D721Med (cell line): ENCODE results near the gene GRIN3B.
A peak's percentile ranks its signal among the peaks of the same experiment; 100 is the strongest.
"Not testable (repeated sequence)": the region's sequence is repeated elsewhere in the genome, so short reads cannot be mapped to it uniquely, and the experiment has no call there.

Experiments used
- DNase-seq: peaks from one replicate; pipeline ENCODE4 v3.0.0; 2011; ENCODE audit warnings: low spot score; ENCODE audit not compliant: insufficient read length
- FAIRE-seq: peaks from 2 replicates; lab custom pipeline; 2011; peaks lifted over from hg19 to GRCh38; lab: Jason Lieb, UNC
- TF ChIP-seq, protein P1 (sequence below): IDR thresholded peaks from 2 replicates; pipeline ENCODE4 v1.5.1; 2012; ENCODE audit warnings: mild to moderate bottlenecking, control low read depth; ENCODE audit not compliant: insufficient read depth; ENCODE audit errors: missing control alignments

GRIN3B gene

DNA sequence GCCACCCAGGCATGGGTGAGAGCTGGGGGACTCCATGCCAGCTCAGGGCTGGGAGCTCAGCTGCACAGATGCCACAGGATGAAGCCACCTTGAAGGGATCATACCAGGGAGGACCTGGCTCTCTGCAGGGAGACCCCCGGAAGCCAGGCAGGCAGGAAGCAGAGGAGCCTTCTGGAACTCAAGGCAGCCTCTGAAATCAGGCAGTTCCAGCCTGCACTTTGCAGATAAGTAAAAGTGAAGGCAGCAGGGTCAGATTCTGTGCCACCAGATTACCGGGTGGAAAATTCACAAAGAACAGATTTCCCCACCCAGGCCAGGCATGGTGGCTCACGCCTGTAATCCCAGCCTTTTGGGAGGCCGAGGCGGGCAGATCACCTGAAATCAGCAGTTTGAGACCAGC is 18.2 kb downstream of the GRIN3B start:
- no peak for DNase-seq
- no peak for FAIRE-seq
- TF ChIP-seq, protein P1, sequence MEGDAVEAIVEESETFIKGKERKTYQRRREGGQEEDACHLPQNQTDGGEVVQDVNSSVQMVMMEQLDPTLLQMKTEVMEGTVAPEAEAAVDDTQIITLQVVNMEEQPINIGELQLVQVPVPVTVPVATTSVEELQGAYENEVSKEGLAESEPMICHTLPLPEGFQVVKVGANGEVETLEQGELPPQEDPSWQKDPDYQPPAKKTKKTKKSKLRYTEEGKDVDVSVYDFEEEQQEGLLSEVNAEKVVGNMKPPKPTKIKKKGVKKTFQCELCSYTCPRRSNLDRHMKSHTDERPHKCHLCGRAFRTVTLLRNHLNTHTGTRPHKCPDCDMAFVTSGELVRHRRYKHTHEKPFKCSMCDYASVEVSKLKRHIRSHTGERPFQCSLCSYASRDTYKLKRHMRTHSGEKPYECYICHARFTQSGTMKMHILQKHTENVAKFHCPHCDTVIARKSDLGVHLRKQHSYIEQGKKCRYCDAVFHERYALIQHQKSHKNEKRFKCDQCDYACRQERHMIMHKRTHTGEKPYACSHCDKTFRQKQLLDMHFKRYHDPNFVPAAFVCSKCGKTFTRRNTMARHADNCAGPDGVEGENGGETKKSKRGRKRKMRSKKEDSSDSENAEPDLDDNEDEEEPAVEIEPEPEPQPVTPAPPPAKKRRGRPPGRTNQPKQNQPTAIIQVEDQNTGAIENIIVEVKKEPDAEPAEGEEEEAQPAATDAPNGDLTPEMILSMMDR, result no peak

DNA sequence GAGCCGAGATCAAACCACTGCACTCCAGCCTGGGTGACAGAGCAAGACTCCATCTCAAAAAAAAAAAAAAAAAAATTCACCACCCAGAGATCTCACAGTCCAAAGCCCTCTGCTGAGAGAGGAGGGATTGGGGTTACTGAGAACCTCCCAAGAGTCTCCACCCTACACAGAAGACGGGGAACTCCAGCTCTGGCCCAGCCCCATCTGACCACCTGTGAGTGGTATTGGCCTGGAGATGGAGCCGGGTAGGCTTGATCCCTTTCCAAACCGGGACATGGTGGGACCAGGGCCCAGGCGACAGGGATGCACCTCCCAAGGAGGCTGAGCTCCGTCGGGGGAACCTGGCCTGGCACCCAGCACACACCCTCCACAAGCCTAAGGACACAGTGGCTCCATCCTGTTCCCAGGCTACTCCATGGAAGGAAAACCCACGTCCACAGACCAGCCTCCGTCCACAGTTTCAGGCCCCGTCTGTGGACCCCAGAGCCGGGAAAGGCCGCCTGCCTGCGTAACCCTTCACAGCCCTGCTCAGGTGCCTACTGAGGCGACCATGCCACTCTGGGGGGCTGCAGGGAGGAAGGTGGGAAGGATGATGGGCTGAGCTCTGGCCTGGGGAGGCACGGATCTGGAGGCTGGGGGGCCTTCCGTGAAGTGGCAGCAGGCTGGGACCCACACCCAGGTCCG is 18.9 kb downstream of the GRIN3B start:
- FAIRE-seq (no peak), DNase-seq (no peak)

DNA sequence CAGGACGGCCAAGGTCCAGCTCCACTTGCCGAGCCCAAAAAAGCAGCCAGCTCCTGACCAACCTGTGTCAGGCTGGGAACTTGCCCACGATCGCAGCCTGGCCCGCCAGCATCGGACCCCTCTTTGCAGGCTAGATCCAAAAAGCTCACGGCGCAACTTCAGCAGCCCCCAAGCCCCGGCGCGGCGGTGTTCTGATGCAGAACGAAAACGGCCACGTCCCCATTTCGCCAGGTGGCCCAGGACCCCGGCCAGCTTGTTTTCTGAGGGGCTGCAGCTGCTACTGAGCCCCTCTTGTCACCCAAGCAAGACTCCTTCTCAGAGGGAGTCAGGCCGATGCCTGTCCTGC is 19.4 kb downstream of the GRIN3B start:
- DNase-seq, result no peak
- no peak for FAIRE-seq
- TF ChIP-seq, protein P1, result no peak

More for the DNA sequence above, 18.9 kb downstream of the GRIN3B start:
- TF ChIP-seq, protein P1, result no peak

DNA sequence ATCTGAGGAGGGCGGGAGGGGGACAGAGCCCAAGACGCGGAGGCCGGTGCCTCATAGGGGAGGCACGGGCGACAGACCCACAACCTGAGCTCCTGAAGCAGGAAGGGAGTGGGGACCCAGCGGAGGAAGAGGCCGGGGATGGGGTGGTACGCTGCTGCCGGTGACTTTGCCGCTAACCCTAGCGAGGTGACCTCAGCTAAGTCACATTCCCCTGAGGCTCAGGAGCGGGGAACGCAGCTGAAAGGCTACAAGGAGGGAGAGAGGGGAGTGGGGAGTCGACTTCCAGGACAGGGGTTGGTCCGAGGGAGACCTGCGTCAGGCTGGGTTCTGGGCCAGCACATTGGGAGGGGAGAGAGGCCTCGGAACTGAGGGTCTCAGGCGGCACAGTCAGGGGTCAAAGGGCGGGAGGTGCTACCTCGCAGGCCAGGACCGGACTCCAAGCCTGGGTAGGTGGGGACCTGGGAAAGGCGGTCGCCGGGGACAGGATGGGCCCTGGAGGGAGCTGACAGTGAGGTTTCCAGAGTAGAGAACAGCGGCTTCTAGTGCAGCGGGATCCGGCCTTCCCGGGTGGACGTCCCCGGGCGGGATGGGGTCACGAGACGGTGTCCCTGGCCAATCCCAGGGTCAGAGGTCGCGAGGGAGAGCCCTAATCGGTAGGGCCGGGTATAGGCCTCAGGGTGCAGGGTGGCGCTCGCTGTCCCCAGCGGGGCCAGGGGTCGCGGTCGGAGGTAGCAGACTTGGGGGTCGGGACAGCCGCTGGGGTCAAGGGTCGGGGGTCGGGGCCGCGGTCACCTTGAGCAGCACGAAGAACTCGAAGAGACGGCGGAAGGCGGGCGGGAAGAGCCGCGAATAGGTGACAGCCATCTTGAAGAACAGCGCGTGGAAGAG is 20.0 kb downstream of the GRIN3B start:
- TF ChIP-seq, protein P1, result no peak
- FAIRE-seq, result no peak

DNA sequence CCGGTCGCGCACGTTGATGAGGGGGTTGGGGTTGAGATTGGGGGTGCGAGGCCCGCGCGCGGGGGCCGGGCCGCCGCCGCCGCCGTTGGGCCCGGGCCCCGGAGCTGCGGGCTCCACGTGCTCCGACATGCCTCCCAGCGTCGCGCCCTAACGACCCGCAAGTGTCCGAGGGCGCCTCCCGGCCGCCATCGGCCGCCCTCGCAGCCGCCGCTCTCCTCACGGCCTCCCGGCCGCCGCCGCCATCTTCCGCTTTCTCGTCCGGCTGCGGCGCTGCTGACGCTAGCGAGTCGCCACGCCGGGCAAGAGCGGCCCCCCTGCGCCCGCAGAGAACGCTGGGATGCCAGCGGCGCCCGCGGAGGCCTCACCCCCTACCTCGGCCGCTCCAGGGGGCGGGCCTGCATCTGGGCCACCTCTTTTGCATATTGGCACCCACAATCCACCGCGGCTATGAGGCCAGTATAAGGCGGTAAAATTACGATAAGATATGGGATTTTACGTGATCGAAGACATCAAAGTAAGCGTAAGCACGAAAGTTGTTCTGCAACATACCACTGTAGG is 20.7 kb downstream of the GRIN3B start, which contains the start of gene TMEM259:
TSS of gene TMEM259 (minus strand) at position 256 of the 558 bp plus-strand sequence. CDS start at position 129, 127 bp downstream.
- no peak for FAIRE-seq
- peak; percentile 96 for DNase-seq
- TF ChIP-seq, protein P1, result no peak

More for the DNA sequence above, 20.0 kb downstream of the GRIN3B start:
- DNase-seq, result no peak

DNA sequence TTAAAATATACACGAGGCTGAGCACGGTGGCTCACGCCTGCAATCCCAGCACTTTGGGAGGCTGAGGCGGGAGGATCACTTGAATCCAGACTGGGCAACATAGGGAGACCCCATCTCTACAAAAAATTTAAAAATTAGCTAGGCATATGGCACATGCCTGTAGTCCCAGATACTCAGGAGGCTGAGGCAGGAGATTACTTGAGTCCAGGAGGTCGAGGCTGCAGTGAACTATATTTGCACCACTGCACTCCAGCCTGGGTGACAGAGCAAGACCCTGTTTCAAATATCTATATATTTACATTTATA is 23.6 kb downstream of the GRIN3B start:
- not testable (repeated sequence) for FAIRE-seq, DNase-seq

DNA sequence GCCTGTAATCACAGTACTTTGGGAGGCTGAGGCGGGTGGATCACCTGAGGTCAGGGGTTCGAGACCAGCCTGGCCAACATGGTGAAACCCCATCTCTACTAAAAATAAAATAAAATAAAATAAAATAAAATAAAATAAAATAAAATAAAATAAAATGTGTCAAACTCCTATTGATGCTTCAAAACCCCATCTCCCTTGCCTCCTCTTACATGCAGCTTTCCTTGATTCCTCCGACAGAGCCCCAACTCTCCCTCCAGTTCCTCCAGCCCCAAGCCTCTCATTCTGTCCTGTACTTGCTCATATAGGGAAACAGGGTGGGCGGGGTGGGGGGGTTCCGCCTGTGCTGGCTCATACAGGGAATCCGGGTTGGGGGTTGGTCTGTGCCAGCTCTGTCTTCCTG is 24.9 kb downstream of the GRIN3B start:
- not testable (repeated sequence) for FAIRE-seq, DNase-seq
